ENCODE data around the gene RPS10.
"Not testable (repeated sequence)": the region's sequence is repeated elsewhere in the genome, so short reads cannot be mapped to it uniquely, and the experiment has no call there.

RPS10 gene

DNA sequence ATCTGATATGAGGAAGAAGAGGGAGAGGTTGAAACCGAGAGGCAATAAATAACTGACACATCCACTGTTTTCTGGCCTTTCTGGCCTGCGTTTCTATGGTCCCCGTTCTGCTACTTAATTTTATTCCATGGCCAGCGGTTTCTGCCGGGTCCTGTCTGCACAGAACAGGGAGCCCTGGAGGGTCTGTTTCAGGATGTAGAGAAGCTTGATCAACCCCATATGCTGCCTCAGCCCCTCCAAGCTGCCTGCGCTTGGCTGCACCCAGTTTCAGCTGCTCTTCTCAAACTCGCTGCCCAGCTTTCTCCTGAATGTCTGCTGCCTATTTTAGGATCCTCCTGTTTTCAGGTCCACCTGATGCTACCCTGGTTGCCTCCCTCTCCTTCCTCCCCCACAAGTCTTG lies 21.5 kb upstream of the RPS10 start:
- DNase-seq: no peak

DNA sequence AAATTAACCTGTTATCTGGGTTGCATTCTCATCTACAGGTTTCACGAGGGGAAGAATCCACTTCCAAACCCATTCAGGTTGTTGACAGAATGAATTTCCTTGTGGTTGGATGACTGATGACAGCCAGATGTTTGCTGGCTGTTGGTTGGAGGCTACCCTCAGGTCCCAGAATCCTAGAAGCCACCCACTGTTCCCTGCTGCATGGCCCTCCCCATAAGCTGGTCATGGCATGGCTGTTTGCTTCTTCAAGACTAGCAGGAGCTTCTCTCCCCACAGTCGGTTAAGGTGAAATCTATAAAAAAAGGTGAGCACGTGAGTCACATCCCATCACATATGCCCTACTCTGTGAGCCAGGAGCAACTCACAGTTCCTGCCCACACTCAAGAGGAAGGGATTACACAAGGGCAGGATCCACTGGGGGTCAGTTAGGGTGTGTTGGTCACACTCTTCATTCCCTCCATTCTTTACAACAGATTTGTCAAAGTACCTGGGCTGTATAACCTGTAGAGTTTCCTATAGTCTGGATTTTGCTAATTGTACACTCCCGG lies 19.5 kb upstream of the RPS10 start:
- DNase-seq: no peak

DNA sequence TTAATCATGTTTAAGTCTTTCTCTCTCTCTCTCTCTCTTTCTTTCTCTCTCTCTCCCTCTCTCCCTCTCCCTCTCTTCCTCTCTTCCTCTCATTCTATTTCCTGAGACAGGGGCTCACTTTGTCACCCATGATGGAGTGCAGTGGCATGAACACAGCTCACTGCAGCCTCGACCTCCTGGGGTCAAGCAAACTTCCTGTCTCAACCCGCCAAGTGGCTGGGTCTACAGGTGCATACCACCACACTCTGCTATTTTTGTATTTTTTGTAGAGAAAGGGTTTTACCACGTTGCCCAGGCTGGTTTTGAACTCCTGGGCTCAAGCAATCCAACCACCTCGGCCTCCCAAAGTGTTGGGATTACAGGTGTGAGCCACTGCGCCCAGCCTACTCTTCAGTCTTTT lies 15.7 kb upstream of the RPS10 start:
- no peak for DNase-seq

DNA sequence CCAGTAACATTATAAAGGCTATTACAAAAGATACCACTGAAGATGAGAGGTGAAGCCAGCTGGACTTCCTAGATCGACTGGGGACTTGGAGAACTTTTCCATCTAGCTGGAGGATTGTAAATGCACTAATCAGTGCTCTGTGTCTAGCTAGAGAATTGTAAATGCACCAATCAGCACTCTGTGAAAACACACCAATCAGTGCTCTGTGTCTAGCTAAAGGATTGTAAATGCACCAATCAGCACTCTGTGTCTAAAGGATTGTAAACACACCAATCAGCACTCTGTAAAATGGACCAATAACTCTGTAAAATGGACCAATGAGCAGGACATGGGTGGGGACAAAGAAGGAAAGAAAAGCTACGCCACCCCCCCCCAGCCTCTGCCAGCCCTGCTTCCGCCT lies 13.6 kb upstream of the RPS10 start:
- DNase-seq: no peak

DNA sequence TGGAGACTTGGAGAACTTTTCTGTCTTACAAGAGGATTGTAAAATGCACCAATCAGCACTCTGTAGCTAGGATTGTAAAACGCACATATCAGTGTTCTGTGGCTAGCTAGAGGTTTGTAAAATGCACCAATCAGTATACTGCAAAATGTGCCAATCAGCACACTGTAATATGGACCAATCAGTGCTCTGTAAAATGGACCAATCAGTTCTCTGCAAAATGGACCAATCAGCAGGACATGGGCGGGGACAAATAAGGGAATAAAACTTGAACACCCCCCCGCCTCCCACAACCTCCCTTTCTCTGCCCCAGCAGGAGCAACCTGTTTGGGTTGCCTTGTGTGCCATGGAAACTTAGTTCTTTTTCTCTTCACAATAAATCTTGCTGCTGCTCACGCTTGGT lies 12.8 kb upstream of the RPS10 start:
- no peak for DNase-seq

DNA sequence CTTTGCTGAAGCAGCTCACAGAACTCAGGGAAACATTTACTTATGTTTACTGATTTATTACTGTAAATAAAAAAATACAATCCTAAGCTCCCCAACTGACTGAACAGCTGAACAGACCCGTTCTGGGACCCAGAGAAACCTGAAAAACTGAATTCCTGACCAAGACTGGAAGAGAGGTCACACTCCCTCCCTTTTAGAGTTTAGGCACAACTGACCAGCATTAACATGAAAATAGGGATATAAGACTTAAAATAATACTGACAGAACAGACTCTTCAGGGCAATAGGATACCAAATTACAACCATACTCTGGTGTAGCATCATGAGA lies 11.7 kb upstream of the RPS10 start:
- DNase-seq: no peak

DNA sequence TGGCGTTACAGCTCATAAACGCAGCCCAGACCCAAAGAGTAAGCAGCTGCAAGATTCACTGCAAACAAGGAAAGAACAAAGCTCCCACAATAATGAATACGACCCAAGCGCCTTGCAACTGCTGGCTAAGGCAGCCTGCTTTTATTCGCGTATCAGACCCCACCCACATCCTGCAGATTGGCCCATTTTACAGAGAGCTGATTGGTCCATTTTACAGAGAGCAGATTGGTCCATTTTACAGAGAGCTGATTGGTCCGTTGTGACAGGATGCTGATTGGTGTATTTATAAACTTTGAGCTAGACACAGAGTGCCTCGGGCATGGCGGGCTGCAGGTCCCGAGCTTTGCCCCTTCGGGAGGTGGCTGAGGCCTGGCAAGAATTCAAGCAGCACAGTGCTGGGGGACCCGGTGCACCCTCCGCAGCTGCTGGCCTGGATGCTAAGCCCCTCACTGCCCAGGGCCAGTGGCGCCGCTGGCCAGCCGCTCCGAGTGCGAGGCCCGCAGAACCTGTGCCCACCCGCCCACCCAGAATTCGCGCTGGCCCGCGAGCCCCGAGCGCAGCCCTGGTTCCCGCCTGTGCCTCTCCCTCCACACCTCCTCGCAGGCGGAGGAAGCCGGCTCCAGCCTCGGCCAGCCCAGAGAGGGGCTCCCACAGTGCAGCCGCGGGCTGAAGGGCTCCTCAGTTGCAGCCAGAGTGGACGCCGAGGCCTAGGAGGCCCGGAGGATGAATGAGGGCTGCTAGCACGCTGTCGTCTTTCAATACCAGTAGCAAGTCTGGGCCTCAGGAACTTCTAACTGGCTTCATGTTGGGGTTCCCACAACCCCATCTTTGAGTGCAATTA lies 11.2 kb upstream of the RPS10 start:
- DNase-seq: no peak

DNA sequence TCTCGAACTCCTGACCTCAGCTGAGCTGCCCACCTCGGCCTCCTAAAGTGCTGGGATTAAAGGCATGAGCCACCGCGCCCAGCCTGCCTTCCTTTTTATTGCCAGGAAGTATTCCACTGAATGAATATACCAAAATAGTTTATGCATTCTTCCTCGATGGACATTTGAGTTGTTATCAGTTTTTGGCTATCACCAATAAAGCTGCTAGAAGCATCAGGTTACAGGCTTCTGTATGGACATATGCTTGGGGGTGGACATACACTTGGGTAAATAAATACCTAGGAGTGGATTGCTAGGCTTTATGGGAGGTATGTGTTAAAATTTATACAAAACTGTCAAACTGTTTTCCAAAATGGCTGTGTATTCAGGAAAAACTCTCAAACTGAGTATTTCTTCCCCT lies 10.0 kb upstream of the RPS10 start:
- DNase-seq: no peak

DNA sequence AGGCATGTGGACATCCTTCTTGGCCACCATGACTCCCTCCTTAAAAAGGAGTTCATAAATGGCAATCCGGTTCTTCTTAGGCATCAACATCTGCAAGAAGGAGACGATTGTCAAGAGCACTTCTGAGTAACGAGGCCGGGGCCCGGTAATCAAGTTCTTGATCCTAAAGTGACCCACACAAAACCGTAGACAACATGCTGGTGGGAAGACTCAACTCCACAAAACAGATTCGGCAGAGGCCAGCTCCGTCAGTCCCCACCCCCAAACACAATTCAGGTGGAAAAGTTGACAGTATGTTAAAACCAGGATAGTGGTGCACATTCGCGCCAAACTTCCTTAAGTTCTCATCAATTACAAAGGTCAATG lies 754 bp downstream of the RPS10 start:
- no peak for DNase-seq

DNA sequence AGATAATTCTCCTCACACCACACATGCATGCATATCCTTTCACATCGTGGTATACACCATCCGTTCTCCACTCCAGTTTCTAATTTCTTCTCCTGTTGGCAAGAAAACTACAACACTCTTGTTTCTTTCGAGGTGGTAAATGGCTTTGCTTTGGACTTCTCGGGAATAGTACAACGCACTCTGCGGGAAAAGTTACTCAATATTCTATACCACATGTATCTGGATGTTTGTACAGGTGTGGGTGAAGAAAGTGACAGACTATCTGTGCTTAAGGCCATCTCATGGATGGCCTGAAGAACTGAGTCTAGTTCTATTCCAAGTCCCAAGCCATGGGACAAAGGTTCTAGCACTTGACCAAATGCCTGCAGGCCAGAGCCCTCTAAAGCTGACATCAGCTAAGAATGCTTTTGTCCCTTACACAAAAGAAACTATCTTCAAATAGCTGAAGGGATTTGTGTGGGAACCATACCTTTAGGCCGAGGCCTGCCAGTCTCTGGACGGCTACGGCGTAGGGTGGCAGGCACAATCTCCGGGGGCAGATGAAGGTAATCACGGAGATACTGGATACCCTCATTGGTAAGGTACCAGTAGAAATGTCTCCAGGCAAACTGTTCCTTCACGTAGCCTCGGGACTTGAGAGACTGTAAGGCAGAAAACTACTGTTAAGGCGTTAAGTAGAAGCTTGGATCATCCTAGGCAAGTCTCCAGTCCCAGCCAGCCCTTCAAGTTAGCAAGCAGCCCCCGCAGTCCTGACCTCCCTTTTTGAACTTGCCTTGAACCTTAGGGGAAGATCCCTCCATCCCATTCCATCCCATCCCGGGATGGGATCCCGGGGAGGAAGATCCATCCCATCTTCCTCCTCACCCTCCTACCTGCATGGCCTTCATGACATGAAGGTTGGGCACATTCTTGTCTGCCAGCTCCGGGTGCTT lies 1.4 kb downstream of the RPS10 start:
- no peak for DNase-seq

DNA sequence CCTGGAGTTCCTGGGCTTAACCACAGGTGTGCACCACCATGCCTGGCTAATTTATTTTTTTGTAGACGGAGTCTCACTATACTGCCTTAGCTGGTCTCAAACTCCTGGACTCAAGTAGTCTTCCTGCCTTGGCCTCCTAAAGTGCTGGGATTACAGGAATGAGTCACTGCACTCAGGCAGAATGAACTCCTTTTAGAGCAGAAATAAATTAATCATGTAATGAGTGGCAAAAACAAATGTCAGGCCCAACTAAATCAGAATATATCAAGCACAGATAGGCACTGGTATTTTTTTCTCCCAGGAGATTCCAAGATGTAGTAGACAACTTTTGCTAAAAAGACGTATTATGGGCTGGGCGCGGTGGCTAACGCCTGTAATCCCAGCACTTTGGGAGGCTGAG lies 2.6 kb downstream of the RPS10 start:
- DNase-seq: no peak

DNA sequence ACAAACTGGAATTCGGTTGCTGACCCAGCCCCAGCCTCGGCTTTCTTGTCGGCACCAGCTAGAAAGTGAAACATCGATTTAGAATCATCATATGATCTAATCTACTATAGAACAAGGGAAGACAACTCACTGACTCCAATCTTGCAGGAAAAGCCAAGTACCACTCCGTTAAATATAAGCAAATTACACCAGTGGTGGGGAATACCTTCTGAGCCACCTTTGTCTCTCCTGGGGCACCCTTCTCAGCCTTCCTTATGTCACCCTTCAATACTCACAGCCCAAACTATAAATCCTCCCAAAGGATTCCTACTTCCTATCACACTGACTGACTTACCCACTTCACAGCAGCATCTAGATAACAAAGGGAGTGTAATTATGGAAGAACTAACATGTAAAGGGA lies 7.5 kb downstream of the RPS10 start:
- no peak for DNase-seq

DNA sequence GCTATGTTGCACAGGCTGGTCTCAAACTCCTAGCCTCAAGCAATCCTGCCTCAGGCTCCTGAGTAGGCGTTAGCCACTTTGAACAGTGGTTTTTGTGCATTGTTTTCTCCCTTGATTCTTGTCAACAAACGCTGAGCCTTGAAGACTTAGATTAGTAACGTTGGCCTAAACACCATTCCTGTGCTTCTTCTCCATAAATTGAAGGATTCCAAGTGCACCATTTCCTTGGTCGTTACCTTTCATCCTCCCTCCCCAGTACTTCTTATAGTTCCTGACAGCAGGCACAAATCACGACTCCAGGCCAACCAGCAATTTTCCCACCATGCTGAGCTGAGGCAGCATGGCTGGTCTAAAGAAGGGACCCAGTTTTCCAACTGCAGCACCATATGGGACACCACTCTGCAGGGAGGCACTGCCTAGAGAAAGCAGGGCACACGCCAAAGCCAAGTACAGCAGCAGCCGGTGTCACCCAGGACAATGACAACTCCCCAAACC lies 8.9 kb downstream of the RPS10 start:
- no peak for DNase-seq

DNA sequence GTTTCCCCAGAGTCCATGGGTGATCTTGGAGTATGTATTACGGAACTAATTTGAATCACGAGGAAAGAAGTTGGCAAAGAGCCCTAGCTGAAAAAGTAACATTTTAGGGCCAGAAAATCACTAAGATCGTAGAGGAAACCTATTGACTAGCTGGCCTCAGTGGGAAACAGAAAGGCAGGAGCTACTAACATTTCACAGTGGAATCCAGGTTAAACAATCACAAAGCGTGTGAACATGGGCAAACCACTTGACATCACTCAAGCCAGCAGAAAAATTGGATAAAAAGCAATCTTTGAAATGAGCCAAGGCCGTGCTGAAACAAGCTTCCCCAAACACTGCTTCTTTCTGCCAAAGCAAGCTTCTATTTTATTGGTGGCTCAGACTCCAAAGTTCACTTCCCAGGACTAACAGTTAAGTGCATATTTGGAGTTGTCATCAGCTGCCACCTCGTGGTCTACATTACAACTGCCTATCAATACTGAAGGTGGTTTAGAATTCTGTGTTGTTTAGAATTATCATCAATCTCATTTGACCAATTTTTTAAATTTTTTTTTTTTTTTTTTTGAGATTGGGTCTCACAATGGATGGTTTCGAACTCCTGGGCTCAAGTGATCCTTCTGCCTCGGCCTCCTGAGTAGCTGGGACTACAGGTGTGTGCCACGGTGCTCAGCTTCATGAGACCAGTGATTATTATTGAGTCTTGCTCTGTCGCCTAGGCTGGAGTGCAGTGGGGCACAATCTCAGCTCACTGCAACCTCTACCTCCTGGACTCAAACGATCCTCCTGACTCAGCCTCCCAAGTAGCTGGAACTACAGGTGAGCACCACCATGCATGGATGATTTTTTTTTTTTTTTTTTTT lies 10.6 kb downstream of the RPS10 start:
- peak; percentile 69 for DNase-seq

DNA sequence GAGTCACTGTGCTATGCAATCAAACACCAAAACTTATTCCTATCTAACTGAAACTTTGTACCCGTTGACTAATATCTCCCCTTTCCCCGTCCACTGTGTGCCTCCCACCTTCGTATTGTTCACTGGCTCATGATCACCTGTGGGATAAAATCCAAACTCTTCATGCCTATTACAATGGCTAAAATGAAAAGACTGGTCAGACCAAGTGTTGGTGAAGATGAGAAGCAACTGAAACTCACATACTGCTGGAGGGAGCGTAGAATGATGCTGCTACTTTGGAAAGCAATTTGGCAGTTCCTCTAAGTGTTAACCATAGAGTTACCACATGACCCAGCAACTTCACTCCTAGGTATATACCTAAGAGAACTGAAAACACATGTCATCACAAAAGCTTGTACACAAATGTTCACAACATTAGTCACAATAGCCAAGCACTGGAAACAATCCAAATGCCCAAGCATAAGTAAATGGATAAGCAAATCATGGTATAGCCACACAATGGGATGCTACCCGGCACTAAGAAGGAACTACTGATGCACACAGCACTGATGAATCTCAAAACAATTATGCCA lies 13.1 kb downstream of the RPS10 start:
- DNase-seq: no peak

DNA sequence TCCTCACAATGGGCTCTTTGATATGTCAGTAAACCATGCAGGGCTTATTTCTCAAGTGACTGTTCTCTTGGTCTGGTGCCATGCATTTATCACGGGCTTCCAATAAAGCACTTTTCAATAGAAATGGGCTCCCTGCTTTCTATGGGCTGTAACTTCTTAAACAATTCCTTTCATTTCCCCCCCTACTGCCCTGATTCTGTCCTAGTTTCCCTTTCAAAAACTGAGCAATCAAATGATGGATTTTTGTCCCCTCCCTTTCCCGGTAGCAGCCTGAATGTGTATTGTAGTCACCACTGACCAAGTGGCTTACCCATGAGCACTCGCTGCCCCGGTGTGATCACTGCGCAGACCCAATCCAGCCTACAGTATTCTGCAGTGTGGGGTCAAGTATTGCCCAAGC lies 13.9 kb downstream of the RPS10 start:
- DNase-seq: no peak

DNA sequence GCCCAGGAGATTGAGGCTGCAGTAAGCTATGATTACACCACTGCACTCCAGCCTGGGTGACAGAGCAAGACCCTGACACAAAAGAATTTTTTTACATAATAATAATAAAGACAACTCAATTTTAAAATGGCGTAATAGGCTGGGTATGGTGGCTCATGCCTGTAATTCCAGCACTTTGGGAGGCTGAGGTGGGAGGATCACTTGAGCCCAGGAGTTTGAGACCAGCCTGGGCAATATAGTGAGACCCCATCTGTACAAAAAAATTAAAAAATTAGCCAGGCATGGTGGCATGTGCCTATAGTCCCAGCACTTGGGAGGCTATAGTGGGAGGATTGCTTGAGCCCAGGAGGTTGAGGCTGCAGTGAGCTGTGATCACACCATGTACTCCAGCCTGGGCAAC lies 18.0 kb downstream of the RPS10 start:
- not testable (repeated sequence) for DNase-seq

DNA sequence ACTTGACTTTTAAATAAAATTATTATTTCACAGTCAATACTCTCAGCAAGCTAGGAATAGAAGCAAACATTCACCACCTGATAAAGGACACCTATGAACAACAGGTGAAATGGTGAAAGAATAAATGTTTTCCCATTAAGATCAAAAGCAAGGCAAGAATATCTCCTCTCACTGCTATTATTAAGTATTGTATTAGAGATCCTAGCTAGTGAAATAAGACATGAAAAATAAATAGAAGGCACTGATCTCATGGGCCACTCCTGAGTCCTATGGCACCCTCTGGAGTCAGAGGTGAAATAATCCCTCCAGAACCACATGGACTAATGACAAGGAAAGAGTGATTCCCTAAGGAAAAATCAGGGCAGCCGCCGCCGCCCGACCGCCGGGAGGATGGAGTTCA lies 29.4 kb downstream of the RPS10 start:
- DNase-seq: no peak

DNA sequence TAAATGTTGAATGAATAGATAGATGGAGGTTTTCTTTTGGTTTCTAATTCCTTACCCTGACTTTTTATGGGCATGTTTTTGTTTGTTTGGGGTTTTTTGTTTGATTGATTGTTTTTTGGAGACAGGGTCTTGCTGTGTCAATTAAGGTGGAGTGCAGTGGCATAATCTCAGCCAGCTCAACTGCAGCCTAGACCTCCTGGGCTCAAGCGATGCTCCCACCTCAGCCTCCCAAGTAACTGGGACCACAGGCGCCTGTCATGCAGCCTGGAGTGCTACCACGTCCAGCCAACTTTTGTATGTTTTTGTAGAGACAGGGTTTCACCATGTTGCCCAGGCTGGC lies 31.9 kb downstream of the RPS10 start:
- no peak for DNase-seq

DNA sequence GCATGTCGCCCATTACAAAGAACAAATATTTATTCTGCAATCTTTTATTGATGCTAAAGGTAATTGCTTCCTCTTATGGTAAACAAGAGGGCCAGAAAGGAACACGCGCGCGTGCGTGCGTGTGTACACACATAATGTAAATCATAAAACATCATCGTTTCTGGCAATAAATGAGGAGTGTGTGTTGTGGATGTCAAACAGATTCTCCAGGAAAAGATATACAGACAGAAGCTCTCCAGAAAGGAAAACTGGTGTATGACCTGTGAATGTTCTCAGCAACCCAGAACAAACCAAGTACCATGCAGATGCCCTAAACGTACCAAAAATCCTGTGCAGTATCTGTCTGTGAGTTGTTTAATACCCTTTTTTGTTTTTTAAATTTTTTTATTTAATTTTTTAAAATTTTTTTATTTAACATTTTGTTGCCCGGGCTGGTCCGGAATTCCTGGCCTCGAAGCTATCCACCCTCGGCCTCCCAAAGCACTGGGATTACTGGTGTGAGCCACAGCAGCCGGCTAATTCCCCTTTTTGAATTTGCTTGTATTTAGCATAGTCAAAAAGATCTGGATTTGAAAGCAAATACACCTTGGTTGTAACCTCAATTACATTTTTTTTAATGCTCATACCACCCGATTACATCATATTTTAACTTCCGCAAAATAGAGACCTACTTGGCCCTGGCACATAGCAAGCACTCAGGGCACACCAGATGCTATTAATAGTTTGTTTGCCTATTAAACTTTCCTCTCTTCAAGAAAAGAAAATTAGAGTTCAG lies 32.5 kb downstream of the RPS10 start:
- no peak for DNase-seq

DNA sequence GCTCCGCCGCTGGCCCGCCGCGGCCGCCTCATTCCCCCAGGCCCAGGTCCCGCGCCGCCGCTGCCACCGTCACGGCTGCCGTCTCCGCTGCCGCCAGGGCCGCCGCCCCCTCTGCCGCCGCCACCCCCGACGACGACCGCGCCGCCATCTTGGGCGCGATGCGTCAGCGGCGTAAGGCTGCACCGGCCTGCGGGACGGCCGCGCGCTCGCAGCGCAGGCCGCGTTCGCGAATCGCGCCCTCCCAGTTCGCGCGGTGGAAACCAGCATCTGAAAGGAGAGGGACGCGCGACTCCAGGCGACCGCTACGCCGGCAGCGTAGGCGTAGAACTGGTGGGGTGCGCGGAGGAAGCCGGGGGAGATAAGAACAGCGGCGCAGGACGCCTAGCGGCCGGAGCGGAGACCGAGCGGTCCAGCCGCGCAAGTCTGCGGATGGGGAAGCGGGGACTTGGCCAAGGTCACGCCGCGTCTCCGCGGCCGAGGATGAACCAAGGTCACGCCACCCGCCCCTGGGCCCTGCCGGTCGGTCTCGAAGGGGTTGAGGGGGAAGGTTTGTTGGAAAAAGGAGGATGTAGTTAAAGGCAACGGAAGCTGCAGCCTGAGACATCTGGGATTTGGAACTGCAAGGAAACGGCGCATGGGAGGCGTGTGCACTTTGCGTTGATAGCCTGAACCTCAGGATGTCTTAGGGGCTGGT lies 33.2 kb downstream of the RPS10 start, which contains the start of gene NUDT3:
Gene NUDT3, minus strand, starts transcription at position 173 of the 694 bp plus-strand sequence. CDS start 307 bp downstream, outside the sequence.
- peak; percentile 97 for DNase-seq
